OCI-LY1 (cell line): ENCODE results near the gene CMBL.

Experiments
- H2AFZ ChIP-seq: fragments of 200-600 bp; sonication (generic), shearing (Covaris generic); 2 replicates; pipeline ENCODE4 v1.6.0; 2014; ENCODE audit warnings: antibody characterized with exemption, mild to moderate bottlenecking, low read length
- H3F3A ChIP-seq: fragments of 200-600 bp; sonication (generic), shearing (Covaris generic); 2 replicates; pipeline ENCODE4 v1.6.0; 2014; ENCODE audit warnings: mild to moderate bottlenecking, antibody characterized with exemption, low read length, moderate library complexity; ENCODE audit not compliant: insufficient read depth
- H3K27ac ChIP-seq: fragments of 200-600 bp; sonication (generic); 2 replicates; pipeline ENCODE4 v1.5.1; 2014; ENCODE audit warnings: low read length, mixed run types, mild to moderate bottlenecking, low read depth; ENCODE audit not compliant: poor library complexity, severe bottlenecking
- H3K27me3 ChIP-seq: fragments of 200-600 bp; sonication (generic); 2 replicates; pipeline ENCODE4 v1.6.0; 2014; ENCODE audit warnings: antibody characterized with exemption, mild to moderate bottlenecking, low read length, moderate library complexity; ENCODE audit not compliant: insufficient read depth
- H3K36me3 ChIP-seq: fragments of 200-600 bp; sonication (generic); 2 replicates; pipeline ENCODE4 v1.6.1; 2014; ENCODE audit warnings: mild to moderate bottlenecking, antibody characterized with exemption, low read length, moderate library complexity, mixed read lengths; ENCODE audit not compliant: insufficient read depth
- H3K4me1 ChIP-seq: fragments of 200-600 bp; sonication (generic); 2 replicates; pipeline ENCODE4 v1.5.1; 2014; ENCODE audit warnings: mild to moderate bottlenecking, low read length, moderate library complexity; ENCODE audit not compliant: insufficient read depth, severe bottlenecking
- H3K4me2 ChIP-seq: fragments of 200-600 bp; sonication (generic), shearing (Covaris generic); 2 replicates; pipeline ENCODE4 v1.6.1; 2014; ENCODE audit warnings: low read length
- H3K4me3 ChIP-seq: fragments of 200-600 bp; sonication (generic); 2 replicates; pipeline ENCODE4 v1.5.1; 2014; ENCODE audit warnings: low read length, low read depth, mild to moderate bottlenecking, mixed read lengths; ENCODE audit not compliant: poor library complexity, severe bottlenecking
- H3K79me2 ChIP-seq: fragments of 200-600 bp; shearing (Covaris generic); 2 replicates; pipeline ENCODE4 v1.6.1; 2016; ENCODE audit warnings: mixed run types, low read length, mixed read lengths; ENCODE audit not compliant: insufficient read depth
- H3K9ac ChIP-seq: fragments of 200-600 bp; sonication (generic), shearing (Covaris generic); 2 replicates; pipeline ENCODE4 v1.6.1; 2014; ENCODE audit warnings: mild to moderate bottlenecking, low read length, mixed read lengths
- H3K9me2 ChIP-seq: fragments of 200-600 bp; sonication (generic), shearing (Covaris generic); 2 replicates; pipeline ENCODE4 v1.6.1; 2014; ENCODE audit warnings: low read depth, mild to moderate bottlenecking, low read length, mixed read lengths
- H3K9me3 ChIP-seq: fragments of 200-600 bp; shearing (Covaris generic); 2 replicates; pipeline ENCODE4 v1.6.1; 2014; ENCODE audit warnings: low read length, mixed read lengths
- H4K20me1 ChIP-seq: fragments of 200-600 bp; sonication (generic), shearing (Covaris generic); 2 replicates; pipeline ENCODE4 v1.6.0; 2016; ENCODE audit warnings: mild to moderate bottlenecking, low read length; ENCODE audit not compliant: insufficient read depth
- CTCF ChIP-seq: fragments of 200-600 bp; sonication (generic), shearing (Covaris generic); IDR thresholded peaks from 2 replicates; pipeline ENCODE4 v1.5.1; 2017; ENCODE audit warnings: mild to moderate bottlenecking, antibody characterized with exemption, low read length, moderate library complexity, mixed read lengths
- EZH2 ChIP-seq: fragments of 200-600 bp; sonication (generic), shearing (Covaris generic); IDR thresholded peaks from 2 replicates; pipeline ENCODE4 v1.8.0; 2017; ENCODE audit warnings: borderline replicate concordance, mixed run types, mild to moderate bottlenecking, antibody characterized with exemption, low read length, moderate library complexity, mixed read lengths

CMBL gene

GRCh38 chr5:10303201-10303600 lies 4.5 kb downstream of the CMBL start:
- Histone ChIP-seq H3K9ac (no peak overlapping the region), H3K9me2 (no peaks in the 10 kb centered on the region), H3K27ac (no peak overlapping the region), H3K4me1 (peaks cover 7% of the 10 kb centered on the region), H3K4me2 (no peak overlapping the region), H3K9me3 (no peaks in the 10 kb centered on the region), H4K20me1 (no peaks in the 10 kb centered on the region), H3K79me2 (no peaks in the 10 kb centered on the region), H3K4me3 (no peak overlapping the region), H3K27me3 (no peaks in the 10 kb centered on the region; the same call in 1 of the 2 replicates), H2AFZ (no peak overlapping the region), H3F3A (no peaks in the 10 kb centered on the region), H3K36me3 (no peaks in the 10 kb centered on the region)
- TF ChIP-seq CTCF: no peak
- no peak for TF ChIP-seq EZH2

- H2AFZ ChIP-seq: no peak overlapping the region
- H3K9ac ChIP-seq: no peak overlapping the region
- no peaks in the 10 kb centered on the region for H3K36me3 ChIP-seq
- H3K4me2 ChIP-seq: no peak overlapping the region
- no peak overlapping the region for H3K27ac ChIP-seq
- H3K4me1 ChIP-seq: no peaks in the 10 kb centered on the region
- no peak overlapping the region for H3K4me3 ChIP-seq
- no peaks in the 10 kb centered on the region for H3K9me3 ChIP-seq
- no peaks in the 10 kb centered on the region for H4K20me1 ChIP-seq
- TF ChIP-seq CTCF: no peak
- TF ChIP-seq EZH2: no peak
- no peaks in the 10 kb centered on the region; the same call in 1 of the 2 replicates for H3K27me3 ChIP-seq
- H3F3A ChIP-seq: no peaks in the 10 kb centered on the region
- no peaks in the 10 kb centered on the region for H3K9me2 ChIP-seq
- H3K79me2 ChIP-seq: no peaks in the 10 kb centered on the region
These were observed 5.7 kb downstream of the CMBL start for GRCh38 chr5:10301842-10302610.

- Histone ChIP-seq H3K36me3 (no peaks in the 10 kb centered on the region), H3K27ac (no peak overlapping the region), H2AFZ (no peak overlapping the region), H3K9me2 (no peaks in the 10 kb centered on the region), H3K4me3 (no peak overlapping the region), H4K20me1 (no peaks in the 10 kb centered on the region), H3K79me2 (no peaks in the 10 kb centered on the region), H3K4me2 (no peak overlapping the region), H3K4me1 (no peaks in the 10 kb centered on the region), H3K9me3 (no peaks in the 10 kb centered on the region), H3F3A (no peaks in the 10 kb centered on the region), H3K27me3 (no peaks in the 10 kb centered on the region; the same call in 1 of the 2 replicates), H3K9ac (no peak overlapping the region)
- TF ChIP-seq CTCF (no peak), EZH2 (no peak)
These were observed 6.4 kb downstream of the CMBL start for GRCh38 chr5:10301266-10301665.
